Tibial artery (tissue), 4 donors: ENCODE data around the gene ARHGAP8.

Experiments
- DNase-seq, 2 donors: peaks; one replicate each; pipeline ENCODE4 v3.0.0-alpha.2; 2019
- H3K27ac ChIP-seq, 2 donors: fragments of 200-600 bp; sonication (generic) in 1 of 2; 1 replicate in 1 of 2; 2 replicates in 1 of 2; pipeline ENCODE4 v1.5.1; 2018 to 2019; ENCODE audit warnings: mild to moderate bottlenecking in 1 of 2
- H3K27me3 ChIP-seq, 2 donors: fragments of 200-600 bp; sonication (generic) in 1 of 2; one replicate each; pipeline versions ENCODE4 v1.5.1 to v1.6.0; 2016 to 2019
- H3K36me3 ChIP-seq, 3 donors: fragments of 200-600 bp; sonication (generic) in 2 of 3; one replicate each; pipeline ENCODE4 v1.5.1; 2016 to 2019; ENCODE audit warnings: mild to moderate bottlenecking in 2 of 3
- H3K4me1 ChIP-seq, 4 donors: fragments of 200-600 bp; sonication (generic) in 2 of 4; 1 replicate in 3 of 4; 2 replicates in 1 of 4; pipeline ENCODE4 v1.5.1; 2016 to 2019
- H3K4me3 ChIP-seq, 2 donors: fragments of 200-600 bp; sonication (generic) in 1 of 2; 1 replicate in 1 of 2; 2 replicates in 1 of 2; pipeline ENCODE4 v1.5.1; 2018 to 2019; ENCODE audit warnings: mild to moderate bottlenecking in 2 of 2
- H3K9me3 ChIP-seq, 3 donors: fragments of 200-600 bp; sonication (generic) in 1 of 3; one replicate each; pipeline ENCODE4 v1.5.1; 2016 to 2019
- CTCF ChIP-seq, 2 experiments: fragments of 200-600 bp in 1 of 2; fragments of 450-650 bp in 1 of 2; IDR thresholded peaks; one replicate each; pipeline ENCODE4 v1.5.1; 2017 to 2019; ENCODE audit warnings: antibody characterized with exemption in 2 of 2, mild to moderate bottlenecking in 1 of 2, moderate library complexity in 1 of 2
- intact Hi-C: fragments of 100-400 bp; cut with DNase I; formaldehyde crosslinking; loops from one replicate; pipeline ENCODE4 v1.15.0; 2023; ENCODE audit warnings: low total_unique reads

The ARHGAP8 gene

GRCh38 chr22:44752285-44753188, at the start of gene ARHGAP8:
ARHGAP8 (plus strand) TSS chr22:44752575; CDS start chr22:44786528, 33,953 bp downstream.
- no peaks in the 10 kb centered on the region for H3K36me3 ChIP-seq
- peaks cover 0 to 18% (median 5%) of the 10 kb centered on the region in 4 donors for H3K4me1 ChIP-seq
- no peak within 1 kb of the TSS for H3K4me3 ChIP-seq
- peaks cover 0 to 8% (median 0%) of the 10 kb centered on the region in 3 donors for H3K9me3 ChIP-seq
- no peak within 1 kb of the TSS for H3K27ac ChIP-seq
- intact Hi-C loops, result no loop called here
- no peak for DNase-seq
- H3K27me3 ChIP-seq, result peaks cover 0 to 68% of the 10 kb centered on the region in 2 donors
- TF ChIP-seq CTCF (IDR thresholded peaks at IDR 0.05), result no peak

- no peaks in the 10 kb centered on the region for H3K36me3 ChIP-seq
- no peak overlapping the region for H3K27ac ChIP-seq
- intact Hi-C loops, result no loop called here
- peak overlapping the region in 1 of 2 donors; percentile 67 for H3K4me3 ChIP-seq
- no peaks in the 10 kb centered on the region for H3K9me3 ChIP-seq
- TF ChIP-seq CTCF (IDR thresholded peaks at IDR 0.05), result no peak
- peaks cover 0 to 39% of the 10 kb centered on the region in 2 donors for H3K27me3 ChIP-seq
- DNase-seq, result no peak
- H3K4me1 ChIP-seq, result peaks cover 0 to 27% (median 16%) of the 10 kb centered on the region in 4 donors
Observed at GRCh38 chr22:44703255-44703870, 49.0 kb upstream of the ARHGAP8 start.

GRCh38 chr22:44704159-44705021, 48.0 kb upstream of the ARHGAP8 start:
- intact Hi-C loops, result no loop called here
- H3K9me3 ChIP-seq, result no peaks in the 10 kb centered on the region
- peaks cover 0 to 20% (median 12%) of the 10 kb centered on the region in 4 donors for H3K4me1 ChIP-seq
- TF ChIP-seq CTCF (IDR thresholded peaks at IDR 0.05), result no peak
- H3K27ac ChIP-seq, result no peak overlapping the region
- no peak overlapping the region for H3K4me3 ChIP-seq
- H3K36me3 ChIP-seq, result no peaks in the 10 kb centered on the region
- DNase-seq, result peak in 1 of 2 donors; percentile 54
- peaks cover 0 to 39% of the 10 kb centered on the region in 2 donors for H3K27me3 ChIP-seq

- no peak for TF ChIP-seq CTCF (IDR thresholded peaks at IDR 0.05)
- H3K9me3 ChIP-seq, result no peaks in the 10 kb centered on the region
- no peak for DNase-seq
- no peaks in the 10 kb centered on the region for H3K36me3 ChIP-seq
- peaks cover 0 to 20% (median 12%) of the 10 kb centered on the region in 4 donors for H3K4me1 ChIP-seq
- intact Hi-C loops, result no loop called here
- H3K27me3 ChIP-seq, result peaks cover 0 to 39% of the 10 kb centered on the region in 2 donors
- no peak overlapping the region for H3K27ac ChIP-seq
- H3K4me3 ChIP-seq, result no peak overlapping the region
Observed at GRCh38 chr22:44705022-44705297, 47.4 kb upstream of the ARHGAP8 start.

GRCh38 chr22:44706488-44706887, 45.9 kb upstream of the ARHGAP8 start:
- Histone ChIP-seq H3K27me3 (peaks cover 0 to 35% of the 10 kb centered on the region in 2 donors), H3K9me3 (no peaks in the 10 kb centered on the region), H3K4me3 (no peak overlapping the region), H3K27ac (no peak overlapping the region), H3K36me3 (no peaks in the 10 kb centered on the region), H3K4me1 (peaks cover 0 to 18% (median 10%) of the 10 kb centered on the region in 4 donors)
- DNase-seq, result no peak
- TF ChIP-seq CTCF (IDR thresholded peaks at IDR 0.05), result no peak
- intact Hi-C loops, result no loop called here
